Caki2 (cell line): Measurements from ENCODE around the gene TGFBRAP1. TPM values are rescaled to one million over a fixed set of nuclear protein-coding genes. Genes with fewer than 3 reads are reported as not detected.
"Not testable (repeated sequence)": the region's sequence is repeated elsewhere in the genome, so short reads cannot be mapped to it uniquely, and the experiment has no call there.

Source experiments
- DNase-seq: peaks from one replicate; pipeline ENCODE4 v3.0.0-alpha.2; 2015; ENCODE audit warnings: low read depth
- in situ Hi-C: cut with HindIII; loops from 2 replicates; pipeline ENCODE4 v1.10.0; 2016; ENCODE audit warnings: low sequenced_read_pairs, low pct_unique_long_range_greater_than_20kb, mixed read lengths
- total RNA-seq: library from RNA; depleted of rRNA; stranded (reverse); fragments of >200 nt; shearing (Covaris generic); gene quantifications from 2 replicates; pipeline ENCODE4 v1.2.3, GENCODE V29; 2014; ENCODE audit warnings: low replicate concordance

TGFBRAP1 gene
- total RNA-seq, 1 experiment from 2014 or later, result 17.5 TPM

GRCh38 chr2:105252271-105252670, 77.3 kb downstream of the TGFBRAP1 start:
- in situ Hi-C loops, result no loop called here
- no peak for DNase-seq

- in situ Hi-C loops, DNase-seq: not testable (repeated sequence)
Measured at GRCh38 chr2:105251016-105251648, 78.4 kb downstream of the TGFBRAP1 start.

- in situ Hi-C loops, result no loop called here
- DNase-seq, result no peak
Measured at GRCh38 chr2:105249891-105250290, 79.6 kb downstream of the TGFBRAP1 start.

GRCh38 chr2:105249181-105249580, 80.4 kb downstream of the TGFBRAP1 start:
- DNase-seq, result no peak

GRCh38 chr2:105248316-105249070, 81.0 kb downstream of the TGFBRAP1 start:
- no peak for DNase-seq
- in situ Hi-C loops, result no loop called here

More at GRCh38 chr2:105249181-105249580, 80.4 kb downstream of the TGFBRAP1 start:
- in situ Hi-C loops, result no loop called here

- in situ Hi-C loops, result no loop called here
- DNase-seq, result no peak
Measured at GRCh38 chr2:105244451-105244850, 85.1 kb downstream of the TGFBRAP1 start.

- in situ Hi-C loops, result no loop called here
- DNase-seq, result no peak
Measured at GRCh38 chr2:105243961-105244360, 85.6 kb downstream of the TGFBRAP1 start.

- in situ Hi-C loops, result no loop called here
- DNase-seq, result no peak
Measured at GRCh38 chr2:105242286-105242993, 87.1 kb downstream of the TGFBRAP1 start.

- no peak for DNase-seq
- in situ Hi-C loops, result no loop called here
Measured at GRCh38 chr2:105241443-105241842, 88.1 kb downstream of the TGFBRAP1 start, which contains the start of gene GPR45. TSS of gene GPR45 (plus strand) at chr2:105241743. CDS start at chr2:105241859, 116 bp downstream.

- peak; percentile 84 for DNase-seq
- in situ Hi-C loops, result no loop called here
Measured at GRCh38 chr2:105239924-105240323, 89.6 kb downstream of the TGFBRAP1 start.

- in situ Hi-C loops, result no loop called here
- DNase-seq, result peak; percentile 91
Measured at GRCh38 chr2:105238664-105239240, 90.8 kb downstream of the TGFBRAP1 start.

GRCh38 chr2:105237045-105237765, 92.3 kb downstream of the TGFBRAP1 start:
- in situ Hi-C loops, result no loop called here
- no peak for DNase-seq

GRCh38 chr2:105236060-105236424, 93.5 kb downstream of the TGFBRAP1 start:
- DNase-seq, result no peak
- in situ Hi-C loops, result no loop called here

GRCh38 chr2:105235388-105236059, 94.0 kb downstream of the TGFBRAP1 start:
- in situ Hi-C loops, result no loop called here
- peak; percentile 81 for DNase-seq

- in situ Hi-C loops, result no loop called here
- no peak for DNase-seq
Measured at GRCh38 chr2:105231232-105231619, 98.3 kb downstream of the TGFBRAP1 start.

- in situ Hi-C loops, result no loop called here
Measured at GRCh38 chr2:105224444-105224843, 105.1 kb downstream of the TGFBRAP1 start.

GRCh38 chr2:105220604-105221003, 108.9 kb downstream of the TGFBRAP1 start:
- in situ Hi-C loops, result no loop called here

More at GRCh38 chr2:105224444-105224843, 105.1 kb downstream of the TGFBRAP1 start:
- DNase-seq, result no peak

More at GRCh38 chr2:105220604-105221003, 108.9 kb downstream of the TGFBRAP1 start:
- no peak for DNase-seq
